Cardiac fibroblast (primary cell): ENCODE results near the gene CEP78.

ENCODE experiments used
- DNase-seq, 2 donors: peaks; one replicate each; pipeline versions ENCODE4 v3.0.0 to v3.0.0-alpha.2; 2010; ENCODE audit warnings: low read depth in 2 of 2
- H3K4me3 ChIP-seq, 2 donors: replicated peaks in 1 of 2; 1 replicate in 1 of 2; 2 replicates in 1 of 2; pipeline ENCODE4 v1.5.1; 2011; ENCODE audit warnings: low read depth in 2 of 2, low read length in 2 of 2, mild to moderate bottlenecking in 2 of 2, moderate library complexity in 1 of 2
- TF ChIP-seq, protein P1 (sequence below): IDR thresholded peaks from one replicate; pipeline ENCODE4 v1.5.1; 2011; ENCODE audit warnings: low read depth, mild to moderate bottlenecking, low read length, inconsistent platforms

The CEP78 gene

DNA sequence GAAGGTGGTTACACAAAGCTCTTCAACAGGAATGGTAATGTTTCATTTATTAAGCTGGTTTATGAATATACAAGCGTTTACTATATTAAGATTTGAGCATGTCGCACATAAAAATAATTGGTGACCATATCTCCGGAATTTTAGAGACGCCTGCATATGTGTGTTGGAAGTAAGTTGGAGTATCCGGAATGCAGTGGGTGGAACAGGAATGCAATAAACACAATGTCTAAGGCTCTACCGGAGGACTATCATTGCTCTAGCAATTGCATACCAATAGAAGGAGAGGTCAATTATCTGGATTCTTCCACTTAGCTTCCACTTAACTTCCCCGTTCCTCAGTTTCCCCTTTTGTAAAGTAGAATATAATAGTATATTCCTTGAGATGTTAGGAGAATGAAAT, 1.1 kb upstream of the CEP78 start:
- peak; percentile 49 to 51 for DNase-seq
- TF ChIP-seq, protein P1, sequence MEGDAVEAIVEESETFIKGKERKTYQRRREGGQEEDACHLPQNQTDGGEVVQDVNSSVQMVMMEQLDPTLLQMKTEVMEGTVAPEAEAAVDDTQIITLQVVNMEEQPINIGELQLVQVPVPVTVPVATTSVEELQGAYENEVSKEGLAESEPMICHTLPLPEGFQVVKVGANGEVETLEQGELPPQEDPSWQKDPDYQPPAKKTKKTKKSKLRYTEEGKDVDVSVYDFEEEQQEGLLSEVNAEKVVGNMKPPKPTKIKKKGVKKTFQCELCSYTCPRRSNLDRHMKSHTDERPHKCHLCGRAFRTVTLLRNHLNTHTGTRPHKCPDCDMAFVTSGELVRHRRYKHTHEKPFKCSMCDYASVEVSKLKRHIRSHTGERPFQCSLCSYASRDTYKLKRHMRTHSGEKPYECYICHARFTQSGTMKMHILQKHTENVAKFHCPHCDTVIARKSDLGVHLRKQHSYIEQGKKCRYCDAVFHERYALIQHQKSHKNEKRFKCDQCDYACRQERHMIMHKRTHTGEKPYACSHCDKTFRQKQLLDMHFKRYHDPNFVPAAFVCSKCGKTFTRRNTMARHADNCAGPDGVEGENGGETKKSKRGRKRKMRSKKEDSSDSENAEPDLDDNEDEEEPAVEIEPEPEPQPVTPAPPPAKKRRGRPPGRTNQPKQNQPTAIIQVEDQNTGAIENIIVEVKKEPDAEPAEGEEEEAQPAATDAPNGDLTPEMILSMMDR = no peak
- peak overlapping the region; percentile 77 to 86 for H3K4me3 ChIP-seq

DNA sequence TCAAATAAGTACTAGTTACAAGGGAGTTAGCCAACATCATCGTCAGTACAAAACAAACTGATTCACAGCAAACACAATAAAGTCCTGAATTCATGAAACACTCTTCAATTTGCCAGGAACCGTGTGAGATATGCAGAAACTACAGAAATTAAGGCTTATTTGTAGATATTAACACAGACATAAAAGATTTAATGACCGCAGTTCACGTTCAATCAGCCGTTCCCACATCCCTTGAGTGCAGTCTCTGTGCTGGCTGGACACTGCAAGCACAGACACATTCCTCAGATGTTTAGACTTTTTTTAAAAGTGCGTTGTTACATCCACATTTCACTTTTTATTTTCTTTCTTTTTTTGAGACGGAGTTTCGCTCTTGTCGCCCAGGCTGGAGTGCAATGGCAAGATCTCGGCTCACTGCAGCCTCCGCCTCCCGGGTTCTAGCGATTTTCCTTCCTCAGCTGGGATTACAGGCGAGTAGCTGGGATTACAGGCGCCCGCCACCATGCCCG, 566 bp upstream of the CEP78 start:
- peak; percentile 33 to 53 for DNase-seq

DNA sequence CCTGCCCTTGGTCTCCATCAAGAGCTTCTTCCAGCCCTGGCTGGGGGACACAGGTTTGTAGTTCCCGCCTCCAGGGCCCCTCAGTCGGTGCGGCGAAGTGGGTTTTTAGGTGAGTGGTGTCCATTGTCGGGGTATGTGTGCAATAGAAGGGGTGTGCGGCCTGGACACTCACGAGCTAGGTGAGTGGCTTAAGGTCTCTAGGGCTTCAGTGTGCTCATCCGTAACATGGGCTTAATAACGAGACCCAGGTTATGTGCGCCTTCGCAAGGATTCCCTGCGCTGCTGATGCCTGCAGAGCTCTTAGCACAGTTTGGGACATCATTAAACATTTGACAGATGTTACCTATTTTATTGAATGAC, 656 bp downstream of the CEP78 start:
- TF ChIP-seq, protein P1 = no peak
- no peak for DNase-seq
- H3K4me3 ChIP-seq = peak overlapping the region; percentile 77 to 86

More for the DNA sequence above, 566 bp upstream of the CEP78 start:
- TF ChIP-seq, protein P1 = no peak
- H3K4me3 ChIP-seq = peak overlapping the region; percentile 77 to 86

DNA sequence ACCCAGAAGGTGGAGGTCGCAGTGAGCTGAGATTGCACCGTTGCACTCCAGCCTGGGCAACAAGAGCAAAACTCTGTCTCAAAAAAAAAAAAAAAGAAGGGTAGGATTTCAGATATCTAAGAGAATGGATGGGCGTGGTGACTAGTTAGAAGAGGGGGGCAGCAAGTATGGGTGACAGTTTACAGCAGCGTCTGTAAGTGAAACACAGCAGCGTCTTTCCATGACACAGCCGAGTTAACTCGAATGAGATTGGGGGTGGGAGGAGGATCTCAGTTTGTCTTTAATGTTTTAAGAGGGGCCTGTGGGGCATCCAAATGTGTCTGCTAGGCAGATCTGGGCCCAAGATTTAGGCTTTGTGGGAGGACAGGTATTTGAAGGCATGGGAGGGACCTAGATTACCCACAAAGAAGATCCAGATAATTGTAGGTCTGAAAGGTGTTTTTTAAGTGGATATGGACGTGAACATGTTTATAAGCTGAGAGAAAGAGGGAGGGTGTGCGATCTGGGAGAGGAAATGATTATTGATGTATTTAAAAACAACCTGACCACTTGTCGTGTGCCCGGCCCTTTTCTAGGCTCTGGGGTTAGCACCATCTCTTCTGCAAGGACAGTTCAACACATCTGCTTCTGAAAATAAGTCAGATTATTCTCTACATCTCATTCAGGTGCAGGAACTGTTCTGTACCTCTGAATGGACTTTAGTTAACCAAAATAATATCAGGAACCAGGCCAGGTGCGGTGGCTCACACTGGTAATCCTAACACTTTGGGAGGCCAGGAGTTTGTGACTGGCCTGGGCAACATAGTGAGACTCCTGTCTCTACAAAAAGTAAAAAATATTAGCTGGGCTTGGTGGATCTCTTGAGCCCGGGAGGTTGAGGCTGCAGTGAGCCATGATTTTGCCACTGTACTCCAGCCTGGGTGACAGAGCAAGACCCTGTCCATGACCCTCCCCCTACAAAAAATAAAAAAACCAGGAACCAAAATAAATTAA, 2.5 kb downstream of the CEP78 start:
- no peak for DNase-seq
- TF ChIP-seq, protein P1 = no peak
- no peak overlapping the region for H3K4me3 ChIP-seq

DNA sequence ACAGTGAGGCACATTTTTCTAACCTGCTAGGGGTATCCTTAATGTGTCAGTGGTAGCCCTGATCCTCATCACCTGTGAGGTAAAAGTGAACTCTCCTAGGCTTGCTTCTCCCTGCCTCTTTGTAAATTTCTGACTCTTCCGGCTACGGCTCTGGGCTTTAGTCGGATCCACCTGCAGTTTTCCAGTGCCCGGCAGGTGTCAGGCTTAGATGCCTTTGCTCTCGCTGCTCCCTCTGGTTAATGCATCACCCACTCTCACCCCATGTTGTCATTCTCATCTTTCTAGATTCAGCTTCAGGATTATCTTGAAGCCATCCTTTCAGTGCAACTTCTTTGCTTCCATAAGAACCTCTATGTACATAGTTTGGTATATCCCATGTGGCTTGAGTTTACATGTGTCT, 3.6 kb downstream of the CEP78 start:
- no peak for DNase-seq
- H3K4me3 ChIP-seq = no peak overlapping the region
- TF ChIP-seq, protein P1 = no peak

DNA sequence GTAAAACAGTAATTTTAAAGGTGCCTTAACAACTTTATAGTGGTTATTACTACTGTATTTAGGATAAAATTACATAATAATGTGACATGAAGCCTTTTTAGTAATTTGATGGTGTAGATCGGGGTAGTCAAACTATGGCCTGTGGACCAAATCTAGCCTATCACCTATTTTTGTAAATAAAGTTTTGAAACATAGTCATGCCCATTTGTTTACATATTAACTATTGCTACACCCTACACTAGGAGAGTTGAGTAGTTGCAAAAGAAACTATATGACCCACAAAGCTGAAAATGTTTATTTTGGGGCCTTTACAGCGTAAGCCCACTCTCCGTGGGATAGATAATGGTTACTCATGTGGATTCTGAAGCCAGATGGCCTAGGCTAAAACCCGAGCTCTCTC, 6.2 kb downstream of the CEP78 start:
- TF ChIP-seq, protein P1 = no peak
- DNase-seq = no peak
- no peak overlapping the region for H3K4me3 ChIP-seq
